Neuron (in vitro differentiated cells): ENCODE results near the gene TEAD4.

Experiments used
- H2AFZ ChIP-seq: one replicate; pipeline ENCODE4 v1.6.1; 2013; ENCODE audit warnings: low read depth, mild to moderate bottlenecking, inconsistent platforms, low read length, moderate library complexity
- H3K27me3 ChIP-seq: one replicate; pipeline ENCODE4 v1.6.1; 2013; ENCODE audit warnings: low read length; ENCODE audit not compliant: insufficient read depth
- H3K36me3 ChIP-seq: one replicate; pipeline ENCODE4 v1.6.1; 2013; ENCODE audit warnings: low read length; ENCODE audit not compliant: insufficient read depth
- H3K4me1 ChIP-seq: one replicate; pipeline ENCODE4 v1.6.1; 2013; ENCODE audit warnings: low read length; ENCODE audit not compliant: insufficient read depth
- H3K4me3 ChIP-seq: 2 replicates; pipeline ENCODE4 v1.5.1; 2013; ENCODE audit warnings: mild to moderate bottlenecking, low read length, moderate library complexity
- H3K9me3 ChIP-seq: one replicate; pipeline ENCODE4 v1.6.1; 2013; ENCODE audit warnings: low read length

The TEAD4 gene

GRCh38 chr12:2997989-2998670 is 38.9 kb downstream of the TEAD4 start:
- no peaks in the 10 kb centered on the region for H3K4me1 ChIP-seq
- no peaks in the 10 kb centered on the region for H3K9me3 ChIP-seq
- peaks cover 4% of the 10 kb centered on the region for H3K36me3 ChIP-seq
- no peak overlapping the region for H3K4me3 ChIP-seq
- no peaks in the 10 kb centered on the region for H3K27me3 ChIP-seq
- H2AFZ ChIP-seq: no peak overlapping the region

GRCh38 chr12:2998789-2999264 is 39.6 kb downstream of the TEAD4 start:
- H3K36me3 ChIP-seq: peaks cover 4% of the 10 kb centered on the region
- no peaks in the 10 kb centered on the region for H3K27me3 ChIP-seq
- H2AFZ ChIP-seq: no peak overlapping the region

GRCh38 chr12:2999265-2999841 is 40.2 kb downstream of the TEAD4 start:
- Histone ChIP-seq H2AFZ (no peak overlapping the region), H3K4me3 (no peak overlapping the region), H3K4me1 (no peaks in the 10 kb centered on the region), H3K27me3 (no peaks in the 10 kb centered on the region), H3K9me3 (no peaks in the 10 kb centered on the region), H3K36me3 (peaks cover 4% of the 10 kb centered on the region)

More at GRCh38 chr12:2998789-2999264, 39.6 kb downstream of the TEAD4 start:
- Histone ChIP-seq H3K4me1 (no peaks in the 10 kb centered on the region), H3K9me3 (no peaks in the 10 kb centered on the region), H3K4me3 (no peak overlapping the region)

GRCh38 chr12:3000548-3001275 is 41.5 kb downstream of the TEAD4 start:
- H3K27me3 ChIP-seq: no peaks in the 10 kb centered on the region
- H2AFZ ChIP-seq: no peak overlapping the region
- no peaks in the 10 kb centered on the region for H3K4me1 ChIP-seq
- H3K36me3 ChIP-seq: peaks cover 7% of the 10 kb centered on the region
- no peak overlapping the region for H3K4me3 ChIP-seq
- H3K9me3 ChIP-seq: no peaks in the 10 kb centered on the region

GRCh38 chr12:3002646-3003045 is 43.4 kb downstream of the TEAD4 start:
- Histone ChIP-seq H2AFZ (no peak overlapping the region), H3K4me3 (no peak overlapping the region), H3K27me3 (no peaks in the 10 kb centered on the region), H3K4me1 (no peaks in the 10 kb centered on the region), H3K9me3 (no peaks in the 10 kb centered on the region), H3K36me3 (peaks cover 3% of the 10 kb centered on the region)

GRCh38 chr12:3003357-3003992 is 44.3 kb downstream of the TEAD4 start:
- no peak overlapping the region for H2AFZ ChIP-seq
- H3K4me1 ChIP-seq: no peaks in the 10 kb centered on the region
- no peaks in the 10 kb centered on the region for H3K9me3 ChIP-seq
- H3K36me3 ChIP-seq: peaks cover 3% of the 10 kb centered on the region
- H3K27me3 ChIP-seq: no peaks in the 10 kb centered on the region
- no peak overlapping the region for H3K4me3 ChIP-seq

- Histone ChIP-seq H3K4me1 (no peaks in the 10 kb centered on the region), H3K36me3 (peaks cover 3% of the 10 kb centered on the region), H3K9me3 (peaks cover 3% of the 10 kb centered on the region), H3K4me3 (no peak overlapping the region), H2AFZ (no peak overlapping the region), H3K27me3 (no peaks in the 10 kb centered on the region)
Measured at GRCh38 chr12:3004655-3005565, 45.7 kb downstream of the TEAD4 start.

- Histone ChIP-seq H3K36me3 (peaks cover 3% of the 10 kb centered on the region), H3K4me1 (no peaks in the 10 kb centered on the region), H2AFZ (no peak overlapping the region), H3K4me3 (no peak overlapping the region), H3K27me3 (no peaks in the 10 kb centered on the region), H3K9me3 (peaks cover 3% of the 10 kb centered on the region)
Measured at GRCh38 chr12:3005736-3006135, 46.5 kb downstream of the TEAD4 start.

GRCh38 chr12:3009780-3010179 is 50.6 kb downstream of the TEAD4 start:
- Histone ChIP-seq H3K4me1 (no peaks in the 10 kb centered on the region), H2AFZ (no peak overlapping the region), H3K9me3 (peaks cover 3% of the 10 kb centered on the region), H3K36me3 (peaks cover 6% of the 10 kb centered on the region), H3K4me3 (no peak overlapping the region), H3K27me3 (no peaks in the 10 kb centered on the region)

GRCh38 chr12:3010214-3010930 is 51.2 kb downstream of the TEAD4 start:
- Histone ChIP-seq H3K4me1 (no peaks in the 10 kb centered on the region), H3K36me3 (peaks cover 4% of the 10 kb centered on the region), H3K9me3 (peaks cover 3% of the 10 kb centered on the region), H3K4me3 (no peak overlapping the region), H3K27me3 (no peaks in the 10 kb centered on the region), H2AFZ (no peak overlapping the region)

GRCh38 chr12:3012786-3013185 is 53.6 kb downstream of the TEAD4 start:
- Histone ChIP-seq H3K4me1 (no peaks in the 10 kb centered on the region), H2AFZ (no peak overlapping the region), H3K4me3 (no peak overlapping the region), H3K36me3 (peaks cover 4% of the 10 kb centered on the region), H3K27me3 (no peaks in the 10 kb centered on the region), H3K9me3 (peaks cover 3% of the 10 kb centered on the region)

- H3K4me1 ChIP-seq: no peaks in the 10 kb centered on the region
- H3K36me3 ChIP-seq: peaks cover 4% of the 10 kb centered on the region
- no peaks in the 10 kb centered on the region for H3K27me3 ChIP-seq
- peaks cover under 1% of the 10 kb centered on the region for H3K9me3 ChIP-seq
- no peak overlapping the region for H3K4me3 ChIP-seq
- no peak overlapping the region for H2AFZ ChIP-seq
Measured at GRCh38 chr12:3014641-3015040, 55.4 kb downstream of the TEAD4 start.
